Spleen (tissue), 11 donors: ENCODE data around the gene IL17B. TPM values are rescaled to one million over a fixed set of nuclear protein-coding genes. Genes with fewer than 3 reads are reported as not detected.
"Not testable (repeated sequence)": the region's sequence is repeated elsewhere in the genome, so short reads cannot be mapped to it uniquely, and the experiment has no call there.

Experiments used
- DNase-seq: peaks from one replicate; pipeline ENCODE4 v3.0.0-alpha.2; 2020
- H3K27ac ChIP-seq, 8 donors: fragments of 200-600 bp; sonication (generic) in 7 of 8; 1 replicate in 4 of 8; 2 replicates in 4 of 8; pipeline versions ENCODE4 v1.5.0 to v1.8.0; 2016 to 2021; ENCODE audit warnings: inconsistent platforms in 4 of 8, mild to moderate bottlenecking in 4 of 8, moderate library complexity in 1 of 8
- H3K27me3 ChIP-seq, 7 donors: fragments of 200-600 bp; sonication (generic) in 6 of 7; replicated peaks in 1 of 7; 1 replicate in 4 of 7; 2 replicates in 3 of 7; pipeline versions ENCODE4 v1.5.0 to v1.8.0; 2016 to 2021; ENCODE audit warnings: inconsistent platforms in 3 of 7, mild to moderate bottlenecking in 1 of 7
- H3K36me3 ChIP-seq, 6 donors: fragments of 200-600 bp; sonication (generic) in 5 of 6; 1 replicate in 4 of 6; 2 replicates in 2 of 6; pipeline versions ENCODE4 v1.5.0 to v1.8.0; 2016 to 2021; ENCODE audit warnings: inconsistent platforms in 2 of 6
- H3K4me1 ChIP-seq, 6 donors: fragments of 200-600 bp; sonication (generic) in 5 of 6; 1 replicate in 3 of 6; 2 replicates in 3 of 6; pipeline versions ENCODE4 v1.5.0 to v1.8.0; 2016 to 2021; ENCODE audit warnings: inconsistent platforms in 3 of 6
- H3K4me3 ChIP-seq, 8 donors: fragments of 200-600 bp; sonication (generic) in 7 of 8; 1 replicate in 4 of 8; 2 replicates in 4 of 8; pipeline versions ENCODE4 v1.5.0 to v1.8.0; 2016 to 2021; ENCODE audit warnings: inconsistent platforms in 4 of 8, mild to moderate bottlenecking in 4 of 8, moderate library complexity in 2 of 8
- H3K9me3 ChIP-seq, 8 donors: fragments of 200-600 bp; sonication (generic) in 7 of 8; 1 replicate in 4 of 8; 2 replicates in 4 of 8; pipeline versions ENCODE4 v1.5.0 to v1.8.0; 2016 to 2021; ENCODE audit warnings: inconsistent platforms in 4 of 8
- POLR2A ChIP-seq, 3 donors: fragments of 450-650 bp; IDR thresholded peaks; one replicate each; pipeline ENCODE4 v1.5.1; 2017; ENCODE audit warnings: antibody characterized with exemption in 3 of 3, mild to moderate bottlenecking in 1 of 3
- POLR2AphosphoS5 ChIP-seq, 3 donors: sonication (generic); formaldehyde crosslinking; IDR thresholded peaks; one replicate each; pipeline ENCODE4 v1.5.1; 2017; ENCODE audit warnings: antibody characterized with exemption in 3 of 3
- WGBS, 5 donors: extraction: QIAGEN DNeasy Blood & Tissue Kit in 3 of 5; methylation state at CpG; one replicate each; pipeline versions ENCODE4 v1.1.5 to v1.1.7; 2013 to 2018; 5-methylcytosine and 5-hydroxymethylcytosine counted together
- intact Hi-C: fragments of 100-400 bp; cut with DNase I; formaldehyde crosslinking; loops from one replicate; pipeline ENCODE4 v1.15.0; 2023; ENCODE audit warnings: low total_unique reads
- polyA plus RNA-seq, 3 donors: library from polyadenylated mRNA; stranded (reverse); fragments of 200-250 nt; gene quantifications; one replicate each; pipeline ENCODE4 v1.2.1, GENCODE V29; 2013
- total RNA-seq, 7 donors: library from RNA; depleted of rRNA in 3 of 7; stranded (reverse); fragments of >200 nt in 3 of 7; fragmentation: NEBNext Ultra II Directional in 4 of 7; extraction: Animal tissue kit (Norgen Biotek cat#: 25700) in 4 of 7; gene quantifications; one replicate each; pipeline versions ENCODE4 v1.1.0 to v1.2.1, GENCODE V29; 2016 to 2021
- TF ChIP-seq, protein P1 (sequence below), 11 experiments: fragments of 200-600 bp in 7 of 11; fragments of 450-650 bp in 4 of 11; sonication (generic) in 4 of 11; IDR thresholded peaks in 8 of 11; conservative IDR thresholded peaks in 3 of 11; 1 replicate in 7 of 11; 2 replicates in 4 of 11; pipeline versions ENCODE4 v1.4.0 to v1.8.0; 2016 to 2021; ENCODE audit warnings: antibody characterized with exemption in 11 of 11, inconsistent platforms in 4 of 11, mild to moderate bottlenecking in 1 of 11
- donor health status: healthy with polysubstance abuse.
- donor health status: DM: no; HTN: no; CAD: no; lungs with moderate emphysema.
- donor health status: DM: no; HTN: no; CAD: no.
- donor health status: Bipolar disorder and iron deficiency.
- donor health status: healthy.
- donor health status: DM: no; HTN: no; CAD: no.
- donor health status: DM: yes; HTN: yes; CAD: no.

IL17B gene
- total and polyA plus RNA-seq, 10 donors, result 0.30 to 1.4 (median 0.60) TPM; not detected in 4

DNA sequence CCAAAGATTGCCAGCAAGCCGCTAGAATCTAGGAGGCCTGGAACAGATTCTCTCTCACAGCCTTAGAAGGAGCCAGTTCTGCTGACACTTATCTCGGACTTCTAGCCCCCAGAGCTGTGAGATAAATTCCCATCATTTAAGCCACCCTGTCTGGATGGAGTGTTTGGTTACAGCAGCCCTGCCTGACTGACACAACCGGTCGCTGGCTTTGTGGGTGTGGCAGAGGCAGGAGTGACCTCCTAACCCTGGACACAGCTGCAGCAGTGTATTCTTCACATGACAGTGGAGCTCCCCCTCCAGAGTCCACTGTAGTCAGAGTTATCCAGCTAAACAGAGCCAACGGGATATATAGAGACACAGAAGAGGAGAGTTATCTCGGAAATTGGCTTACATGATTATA is 21.2 kb upstream of the IL17B start:
- 79 to 89% (median 86%) methylated on average over 6 of the region's 6 CpGs for WGBS, 5 donors
- H3K4me3 ChIP-seq, result no peak overlapping the region
- H3K4me1 ChIP-seq, result peaks cover 0 to 11% (median 0%) of the 10 kb centered on the region in 6 donors
- H3K27ac ChIP-seq, result no peak overlapping the region
- no peaks in the 10 kb centered on the region for H3K9me3 ChIP-seq
- no peaks in the 10 kb centered on the region for H3K36me3 ChIP-seq
- H3K27me3 ChIP-seq, result no peaks in the 10 kb centered on the region
- intact Hi-C loops, result no loop called here
- no peak for DNase-seq
- no peak for TF ChIP-seq POLR2AphosphoS5 (IDR thresholded peaks at IDR 0.05)
- TF ChIP-seq POLR2A (IDR thresholded peaks at IDR 0.05), result no peak
- TF ChIP-seq, protein P1, sequence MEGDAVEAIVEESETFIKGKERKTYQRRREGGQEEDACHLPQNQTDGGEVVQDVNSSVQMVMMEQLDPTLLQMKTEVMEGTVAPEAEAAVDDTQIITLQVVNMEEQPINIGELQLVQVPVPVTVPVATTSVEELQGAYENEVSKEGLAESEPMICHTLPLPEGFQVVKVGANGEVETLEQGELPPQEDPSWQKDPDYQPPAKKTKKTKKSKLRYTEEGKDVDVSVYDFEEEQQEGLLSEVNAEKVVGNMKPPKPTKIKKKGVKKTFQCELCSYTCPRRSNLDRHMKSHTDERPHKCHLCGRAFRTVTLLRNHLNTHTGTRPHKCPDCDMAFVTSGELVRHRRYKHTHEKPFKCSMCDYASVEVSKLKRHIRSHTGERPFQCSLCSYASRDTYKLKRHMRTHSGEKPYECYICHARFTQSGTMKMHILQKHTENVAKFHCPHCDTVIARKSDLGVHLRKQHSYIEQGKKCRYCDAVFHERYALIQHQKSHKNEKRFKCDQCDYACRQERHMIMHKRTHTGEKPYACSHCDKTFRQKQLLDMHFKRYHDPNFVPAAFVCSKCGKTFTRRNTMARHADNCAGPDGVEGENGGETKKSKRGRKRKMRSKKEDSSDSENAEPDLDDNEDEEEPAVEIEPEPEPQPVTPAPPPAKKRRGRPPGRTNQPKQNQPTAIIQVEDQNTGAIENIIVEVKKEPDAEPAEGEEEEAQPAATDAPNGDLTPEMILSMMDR (IDR thresholded peaks at IDR 0.05 in 8 of 11, conservative IDR thresholded peaks at IDR 0.05 in 3 of 11), result no peak

DNA sequence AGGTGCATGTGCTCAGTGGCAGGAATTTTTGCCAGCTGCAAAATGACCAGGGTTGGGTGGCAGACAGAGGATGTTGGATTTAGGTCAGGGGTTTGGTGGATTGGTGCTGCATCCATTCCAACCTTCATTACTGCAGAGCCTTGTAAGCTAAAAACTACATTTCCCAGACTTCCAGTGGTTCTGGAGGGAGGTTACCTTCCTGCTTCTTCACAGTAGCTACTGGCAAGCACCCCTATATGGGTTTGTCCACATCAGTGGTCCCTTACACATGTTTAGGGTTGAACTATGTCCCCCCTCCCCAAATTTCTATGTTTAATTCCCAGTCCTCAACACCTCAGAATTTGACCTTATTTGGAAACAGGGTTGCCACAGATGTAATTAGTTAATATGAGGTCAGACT is 20.7 kb upstream of the IL17B start:
- no peak for DNase-seq
- no peaks in the 10 kb centered on the region for H3K9me3 ChIP-seq
- no peaks in the 10 kb centered on the region for H3K27me3 ChIP-seq
- intact Hi-C loops, result no loop called here
- TF ChIP-seq POLR2AphosphoS5 (IDR thresholded peaks at IDR 0.05) (no peak), POLR2A (IDR thresholded peaks at IDR 0.05) (no peak)
- TF ChIP-seq, protein P1 (IDR thresholded peaks at IDR 0.05 in 8 of 11, conservative IDR thresholded peaks at IDR 0.05 in 3 of 11), result no peak
- H3K4me1 ChIP-seq, result peaks cover 0 to 6% (median 0%) of the 10 kb centered on the region in 6 donors
- no peaks in the 10 kb centered on the region for H3K36me3 ChIP-seq
- no peak overlapping the region for H3K27ac ChIP-seq
- H3K4me3 ChIP-seq, result no peak overlapping the region

DNA sequence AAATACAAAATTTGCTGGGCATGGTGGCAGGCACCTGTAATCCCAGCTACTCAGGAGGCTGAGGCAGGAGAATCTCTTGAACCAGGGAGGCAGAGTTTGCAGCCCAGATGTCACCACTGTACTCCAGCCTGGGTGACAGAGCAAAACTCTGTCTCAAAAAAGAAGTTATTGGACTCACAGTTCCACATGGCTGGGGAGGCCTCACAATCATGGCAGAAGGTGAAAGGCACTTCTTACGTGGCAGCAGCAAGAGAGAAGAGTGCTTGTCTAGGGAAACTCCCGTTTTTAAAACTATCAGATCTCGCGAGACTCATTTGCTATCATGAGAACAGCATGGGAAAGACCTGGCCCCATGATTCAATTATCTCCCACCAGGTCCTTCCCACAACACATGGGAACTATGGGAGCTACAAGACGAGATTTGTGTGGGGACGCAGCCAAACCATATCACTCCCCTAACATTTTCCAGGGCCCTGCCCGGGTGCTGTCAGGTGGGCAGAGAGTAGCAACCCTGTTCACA is 19.7 kb upstream of the IL17B start:
- 77 to 89% (median 87%) methylated on average over 7 of the region's 7 CpGs for WGBS, 5 donors
- H3K4me1 ChIP-seq, H3K4me3 ChIP-seq, DNase-seq, H3K27me3 ChIP-seq, H3K9me3 ChIP-seq, H3K36me3 ChIP-seq, intact Hi-C loops, H3K27ac ChIP-seq: not testable (repeated sequence)

- 86 to 96% (median 90%) methylated on average over 6 of the region's 6 CpGs for WGBS, 5 donors
- Histone ChIP-seq H3K27me3 (no peaks in the 10 kb centered on the region), H3K36me3 (no peaks in the 10 kb centered on the region), H3K27ac (no peak overlapping the region), H3K4me1 (no peaks in the 10 kb centered on the region), H3K4me3 (no peak overlapping the region), H3K9me3 (no peaks in the 10 kb centered on the region)
- DNase-seq, result no peak
- intact Hi-C loops, result no loop called here
- TF ChIP-seq, protein P1 (IDR thresholded peaks at IDR 0.05 in 8 of 11, conservative IDR thresholded peaks at IDR 0.05 in 3 of 11), result no peak
- TF ChIP-seq POLR2AphosphoS5 (IDR thresholded peaks at IDR 0.05) (no peak), POLR2A (IDR thresholded peaks at IDR 0.05) (no peak)
Observed at GRCh38 chr5:149397530-149397929, 18.4 kb upstream of the IL17B start.

DNA sequence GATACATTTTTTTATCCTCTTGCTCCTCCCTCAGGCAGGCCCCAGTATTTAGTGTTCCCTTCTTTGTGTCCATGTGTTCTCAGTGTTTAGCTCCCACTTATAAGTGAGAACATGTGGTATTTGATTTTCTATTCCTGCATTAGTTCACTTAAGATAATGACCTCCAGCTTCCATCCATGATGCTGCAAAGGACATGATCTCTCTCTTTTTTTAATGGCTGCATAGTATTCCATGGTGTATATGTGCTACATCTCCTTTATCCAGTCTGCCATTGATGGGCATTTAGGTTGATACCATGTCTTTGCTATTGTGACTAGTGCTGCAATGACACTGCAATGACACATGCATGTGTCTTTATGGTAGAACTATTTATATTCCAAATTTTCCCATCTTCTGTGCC is 15.9 kb upstream of the IL17B start:
- not testable (repeated sequence) for H3K4me3 ChIP-seq

More for the DNA sequence above, 15.9 kb upstream of the IL17B start:
- H3K9me3 ChIP-seq, DNase-seq, H3K27ac ChIP-seq, H3K27me3 ChIP-seq, H3K36me3 ChIP-seq, H3K4me1 ChIP-seq, intact Hi-C loops: not testable (repeated sequence)
